Esophagus muscularis mucosa (tissue), 3 donors: ENCODE results near the gene MRTFA.

Experiments used
- EP300 ChIP-seq: sonication (generic); formaldehyde crosslinking; IDR thresholded peaks from one replicate; pipeline ENCODE4 v1.6.1; 2017; ENCODE audit warnings: antibody characterized with exemption
- TF ChIP-seq, protein P1 (sequence below), 3 experiments: fragments of 200-600 bp in 2 of 3; fragments of 450-650 bp in 1 of 3; sonication (generic) in 2 of 3; IDR thresholded peaks; one replicate each; pipeline ENCODE4 v1.5.1; 2017 to 2019; ENCODE audit warnings: antibody characterized with exemption in 3 of 3, mild to moderate bottlenecking in 2 of 3, moderate library complexity in 1 of 3

DNA sequence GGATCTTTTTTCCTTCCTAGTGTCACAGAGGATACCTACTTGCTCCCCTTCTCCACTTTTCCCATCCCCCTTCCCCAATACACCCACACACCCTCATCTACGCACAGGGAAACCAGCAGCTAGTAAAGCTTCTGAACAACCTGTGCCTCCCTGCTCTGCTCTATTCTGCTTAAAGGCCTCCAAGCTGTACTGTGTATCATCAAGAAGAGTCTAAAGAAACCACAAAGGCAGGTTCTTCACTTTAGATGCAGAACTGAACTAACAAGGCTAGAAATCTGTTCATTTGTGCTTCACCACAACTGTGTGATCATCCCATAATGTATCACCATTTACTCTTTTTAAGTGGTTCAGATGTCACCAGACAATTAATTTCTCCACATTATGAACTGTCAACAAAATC, 133.6 kb downstream of the MRTFA start:
- no peak for TF ChIP-seq EP300
- TF ChIP-seq, protein P1, sequence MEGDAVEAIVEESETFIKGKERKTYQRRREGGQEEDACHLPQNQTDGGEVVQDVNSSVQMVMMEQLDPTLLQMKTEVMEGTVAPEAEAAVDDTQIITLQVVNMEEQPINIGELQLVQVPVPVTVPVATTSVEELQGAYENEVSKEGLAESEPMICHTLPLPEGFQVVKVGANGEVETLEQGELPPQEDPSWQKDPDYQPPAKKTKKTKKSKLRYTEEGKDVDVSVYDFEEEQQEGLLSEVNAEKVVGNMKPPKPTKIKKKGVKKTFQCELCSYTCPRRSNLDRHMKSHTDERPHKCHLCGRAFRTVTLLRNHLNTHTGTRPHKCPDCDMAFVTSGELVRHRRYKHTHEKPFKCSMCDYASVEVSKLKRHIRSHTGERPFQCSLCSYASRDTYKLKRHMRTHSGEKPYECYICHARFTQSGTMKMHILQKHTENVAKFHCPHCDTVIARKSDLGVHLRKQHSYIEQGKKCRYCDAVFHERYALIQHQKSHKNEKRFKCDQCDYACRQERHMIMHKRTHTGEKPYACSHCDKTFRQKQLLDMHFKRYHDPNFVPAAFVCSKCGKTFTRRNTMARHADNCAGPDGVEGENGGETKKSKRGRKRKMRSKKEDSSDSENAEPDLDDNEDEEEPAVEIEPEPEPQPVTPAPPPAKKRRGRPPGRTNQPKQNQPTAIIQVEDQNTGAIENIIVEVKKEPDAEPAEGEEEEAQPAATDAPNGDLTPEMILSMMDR (IDR thresholded peaks at IDR 0.05): no peak
